NOMO-1 treated with DMSO at 0.1 percent for 48 hours (cell line): Measurements from ENCODE around the gene DRAXIN.

Experiments used
- DNase-seq: peaks from one replicate; lab custom pipeline; 2025; ENCODE audit not compliant: unreplicated experiment; lab: John Stamatoyannopoulos, UW

The DRAXIN gene

GRCh38 chr1:11684070-11684469 lies 7.4 kb upstream of the DRAXIN start:
- DNase-seq, result no peak

GRCh38 chr1:11685210-11685752 lies 6.2 kb upstream of the DRAXIN start:
- DNase-seq, result no peak

- no peak for DNase-seq
Observed at GRCh38 chr1:11688506-11688905, 3.0 kb upstream of the DRAXIN start.

- peak; percentile 18 for DNase-seq
Observed at GRCh38 chr1:11690397-11691301, 861 bp upstream of the DRAXIN start.

- no peak for DNase-seq
Observed at GRCh38 chr1:11691928-11692711, 610 bp downstream of the DRAXIN start.

GRCh38 chr1:11693024-11693590 lies 1.6 kb downstream of the DRAXIN start:
- DNase-seq, result peak; percentile 51

- no peak for DNase-seq
Observed at GRCh38 chr1:11693917-11694316, 2.4 kb downstream of the DRAXIN start.

- DNase-seq, result no peak
Observed at GRCh38 chr1:11695861-11696260, 4.4 kb downstream of the DRAXIN start.

GRCh38 chr1:11697188-11697892 lies 5.8 kb downstream of the DRAXIN start:
- no peak for DNase-seq

- DNase-seq, result no peak
Observed at GRCh38 chr1:11697893-11698210, 6.3 kb downstream of the DRAXIN start.

- DNase-seq, result no peak
Observed at GRCh38 chr1:11700601-11701467, 9.3 kb downstream of the DRAXIN start.

- no peak for DNase-seq
Observed at GRCh38 chr1:11701551-11701961, 10.0 kb downstream of the DRAXIN start.

GRCh38 chr1:11701981-11702803 lies 10.7 kb downstream of the DRAXIN start:
- no peak for DNase-seq

- no peak for DNase-seq
Observed at GRCh38 chr1:11703357-11704193, 12.1 kb downstream of the DRAXIN start.

GRCh38 chr1:11704194-11704529 lies 12.7 kb downstream of the DRAXIN start:
- DNase-seq, result no peak

GRCh38 chr1:11704691-11705475 lies 13.4 kb downstream of the DRAXIN start:
- no peak for DNase-seq

GRCh38 chr1:11705596-11705995 lies 14.1 kb downstream of the DRAXIN start:
- DNase-seq, result no peak

GRCh38 chr1:11706292-11706691 lies 14.8 kb downstream of the DRAXIN start:
- DNase-seq, result no peak
